K562 (cell line): Measurements from ENCODE around the gene NRARP.

ENCODE experiments used
- POLR2A ChIP-seq: fragments of 450-650 bp; conservative IDR thresholded peaks from 2 replicates; pipeline ENCODE4 v1.6.1; 2016
- ZNF280A ChIP-seq: fragments of 450-650 bp; IDR thresholded peaks from 2 replicates; pipeline ENCODE4 v1.6.1; 2018; ENCODE audit warnings: mild to moderate bottlenecking, low read depth; ENCODE audit not compliant: partially characterized antibody

- TF ChIP-seq POLR2A (no peak), ZNF280A (no peak)
Measured at GRCh38 chr9:137321726-137322361, 19.8 kb upstream of the NRARP start.
